NCI-H1092 treated with DMSO at 0.1 percent for 48 hours (cell line): Measurements from ENCODE around the gene ABCB1.

Source experiments
- DNase-seq: peaks from one replicate; lab custom pipeline; 2025; lab: John Stamatoyannopoulos, UW

The ABCB1 gene

DNA sequence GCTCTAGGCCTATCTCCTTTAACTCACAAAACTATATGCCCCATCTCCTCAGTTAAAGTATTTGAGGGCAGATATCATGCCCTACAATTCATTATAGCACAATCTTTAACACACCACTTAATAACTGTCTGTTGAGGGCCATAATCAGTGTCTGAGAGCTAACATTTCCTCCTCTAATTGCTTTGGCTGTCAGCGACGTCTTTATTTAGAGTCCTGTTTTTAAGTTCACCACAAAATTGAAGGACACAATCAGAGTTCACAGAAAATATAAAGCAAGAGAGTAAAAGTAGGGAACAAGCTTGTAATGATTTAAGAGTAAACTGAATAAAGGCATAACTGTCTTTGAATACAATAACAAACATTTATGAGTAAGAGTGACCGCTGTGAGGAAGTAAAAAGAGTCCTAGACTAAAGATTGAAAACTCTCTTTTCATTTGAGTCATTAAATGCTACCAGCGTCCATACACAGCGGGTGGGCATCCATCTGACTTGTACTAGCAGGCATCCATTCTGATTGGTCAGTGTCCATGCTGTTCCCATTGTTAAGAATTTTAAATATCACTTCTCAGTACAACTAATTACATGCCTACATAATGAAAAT, 86.8 kb downstream of the ABCB1 start:
- no peak for DNase-seq

DNA sequence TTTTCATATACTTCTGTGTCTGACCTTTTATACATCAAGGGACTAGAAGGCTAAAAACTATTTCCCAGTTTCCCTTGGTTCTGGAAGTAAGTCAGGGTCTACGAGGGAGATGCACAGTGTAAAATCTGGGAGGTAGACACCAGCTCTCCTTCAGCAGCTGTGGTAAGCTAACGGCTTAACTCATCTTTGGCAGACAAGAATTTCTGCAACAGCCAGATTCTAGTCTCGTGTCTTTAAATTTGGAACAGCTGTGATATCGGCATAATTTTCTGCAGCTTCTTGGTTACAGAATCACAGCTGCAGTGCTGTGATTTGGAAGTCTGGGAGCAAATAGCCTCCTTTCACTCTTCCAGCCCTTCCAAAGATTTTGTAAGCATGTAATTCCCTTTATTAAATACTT, 87.8 kb downstream of the ABCB1 start:
- no peak for DNase-seq

DNA sequence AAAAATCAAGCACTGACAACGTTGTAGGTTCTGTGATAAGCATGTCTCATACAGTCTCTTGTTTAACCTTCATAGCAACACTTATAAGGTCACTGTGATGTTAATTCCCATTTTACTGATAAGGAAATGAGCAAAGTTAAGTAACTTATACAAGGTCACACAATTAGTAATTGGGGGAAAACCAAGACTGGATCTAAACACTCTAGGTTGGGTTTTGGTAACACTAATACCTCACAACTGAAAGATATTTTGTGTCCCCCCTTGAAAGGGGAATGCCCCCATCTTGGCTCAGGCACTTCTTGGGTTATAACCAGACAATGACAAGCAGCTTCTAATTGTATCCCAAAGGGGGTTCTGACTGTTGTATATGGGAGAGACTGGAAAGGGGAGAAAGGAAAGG, 89.2 kb downstream of the ABCB1 start:
- DNase-seq = no peak

DNA sequence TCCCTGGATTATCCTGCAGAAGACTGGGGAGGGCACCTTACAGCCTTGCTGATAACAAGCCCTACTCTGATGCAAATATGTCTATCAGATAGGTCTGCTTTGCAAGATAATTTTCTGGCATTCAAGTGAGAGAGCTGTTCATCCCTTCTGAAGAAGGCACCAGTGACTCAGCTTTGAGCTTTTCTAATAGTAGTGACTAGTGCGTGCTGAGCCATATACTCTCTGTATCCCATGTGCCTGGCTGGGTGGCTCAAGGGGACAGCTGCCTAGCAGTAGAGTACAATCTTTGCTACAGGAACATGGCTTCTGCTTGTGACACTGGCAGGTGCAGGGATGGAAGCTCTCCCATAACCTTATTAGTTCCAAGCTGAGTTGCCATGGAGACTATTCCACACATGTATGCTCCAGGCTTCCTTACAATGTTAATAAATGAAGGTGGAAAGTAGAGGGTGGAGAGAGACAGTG, 90.2 kb downstream of the ABCB1 start:
- DNase-seq = peak; percentile 85

DNA sequence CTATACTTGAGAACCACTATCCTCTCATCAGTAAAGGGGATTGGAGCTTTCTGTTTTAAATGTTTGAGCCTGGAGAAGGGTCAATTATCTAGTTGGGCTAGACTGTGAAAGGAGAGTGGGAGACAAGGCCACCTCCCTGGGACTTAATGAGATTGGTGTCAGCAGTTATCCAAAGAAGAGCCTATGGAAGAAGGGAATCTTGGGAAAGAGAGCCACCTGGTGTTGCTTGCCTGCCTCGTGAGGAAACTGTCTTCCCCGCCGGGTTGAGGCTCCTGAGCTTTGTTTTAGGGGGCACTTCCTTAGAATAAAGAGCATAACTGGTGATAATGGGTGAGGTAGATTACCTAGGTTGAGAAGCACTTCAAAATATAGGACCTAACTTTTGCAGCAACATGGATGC, 93.2 kb downstream of the ABCB1 start:
- no peak for DNase-seq

DNA sequence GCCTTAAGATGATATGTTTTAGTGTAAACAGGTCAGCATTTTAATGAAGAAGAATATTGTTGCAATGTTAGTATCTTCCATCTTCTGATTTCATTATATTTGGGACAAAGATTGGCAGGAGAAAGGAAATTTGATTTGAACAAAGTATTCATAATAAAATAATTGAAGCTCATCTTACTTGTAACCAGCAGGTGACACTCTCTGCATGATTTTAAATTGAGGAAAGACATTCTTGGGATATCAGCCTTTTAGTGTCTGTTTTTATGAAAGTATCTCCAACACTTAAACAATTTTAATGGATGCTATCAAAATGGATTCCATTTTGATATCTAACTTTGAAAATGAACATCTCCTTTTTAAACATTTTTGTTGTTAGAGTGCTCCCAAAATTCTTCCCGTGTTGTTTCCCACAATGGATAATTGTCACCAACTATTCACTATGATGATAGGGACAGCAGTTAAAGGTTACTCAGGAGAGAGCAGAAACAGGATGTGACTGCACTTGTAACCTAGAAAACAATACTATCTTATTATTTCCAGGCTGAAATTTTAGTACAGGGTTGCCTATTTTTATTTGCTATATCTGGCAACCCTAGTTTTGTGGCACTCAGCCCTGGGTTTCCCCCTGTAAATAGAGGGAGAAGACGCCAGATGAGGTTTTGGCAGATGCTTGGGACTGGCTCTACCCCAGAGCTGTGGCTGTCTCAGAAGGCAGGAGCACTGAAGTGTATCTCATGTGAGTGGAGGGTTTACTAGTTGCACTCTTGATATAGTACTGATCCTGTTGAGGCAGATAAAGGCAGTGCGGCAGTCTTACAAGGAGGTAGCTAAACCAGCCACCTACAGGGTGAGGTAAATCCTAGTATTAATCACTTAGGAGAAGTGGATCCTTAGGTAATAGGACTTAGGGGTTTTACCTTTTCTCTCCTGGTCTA, 94.2 kb downstream of the ABCB1 start:
- peak; percentile 45 for DNase-seq

DNA sequence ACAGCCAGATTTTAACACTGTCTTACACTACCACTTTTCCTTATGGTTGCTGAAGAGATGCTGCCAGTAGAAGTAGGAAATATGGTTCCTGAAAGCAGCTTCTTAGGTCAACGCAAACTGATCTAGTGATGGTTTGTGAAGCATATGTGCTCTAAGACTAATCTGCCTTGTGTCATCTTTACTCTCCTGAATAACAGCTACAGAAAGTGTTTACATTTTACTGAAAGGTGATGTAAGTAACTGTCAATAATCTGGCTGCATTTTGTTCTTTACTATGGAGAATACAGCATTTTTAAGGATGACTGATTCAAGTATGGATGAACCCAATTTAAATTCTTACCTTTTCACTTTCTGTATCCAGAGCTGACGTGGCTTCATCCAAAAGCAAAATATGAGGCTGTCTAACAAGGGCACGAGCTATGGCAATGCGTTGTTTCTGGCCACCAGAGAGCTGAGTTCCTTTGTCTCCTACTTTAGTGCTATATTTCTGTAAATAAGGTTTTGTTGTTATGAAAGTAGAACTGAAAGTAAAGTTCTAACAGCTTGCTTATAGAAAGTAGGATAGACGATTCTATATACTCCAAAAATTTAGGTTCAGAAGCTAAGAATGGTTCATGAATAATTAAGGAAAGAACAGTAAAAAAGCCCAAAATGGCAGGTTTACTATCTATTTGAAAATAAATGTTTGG, 95.0 kb downstream of the ABCB1 start:
- no peak for DNase-seq

DNA sequence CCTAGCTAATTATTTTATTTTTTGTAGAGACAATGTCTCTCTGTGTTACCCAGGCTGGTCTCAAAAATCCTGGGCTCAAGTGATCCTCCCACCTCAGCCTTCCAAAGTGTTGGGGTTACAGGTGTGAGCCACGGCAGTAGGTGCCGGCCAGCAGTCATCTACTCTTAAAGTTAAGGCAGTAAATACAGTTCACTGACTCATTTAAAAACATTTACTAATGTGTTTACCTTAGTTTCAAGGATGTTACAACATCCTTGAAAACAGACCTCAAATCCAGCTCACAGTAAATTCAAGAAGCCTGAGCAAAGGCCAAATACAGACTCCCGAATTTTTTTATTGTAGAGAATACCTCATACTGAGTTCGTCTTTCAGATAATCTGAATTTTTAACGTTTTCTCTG, 95.6 kb downstream of the ABCB1 start:
- DNase-seq = no peak

DNA sequence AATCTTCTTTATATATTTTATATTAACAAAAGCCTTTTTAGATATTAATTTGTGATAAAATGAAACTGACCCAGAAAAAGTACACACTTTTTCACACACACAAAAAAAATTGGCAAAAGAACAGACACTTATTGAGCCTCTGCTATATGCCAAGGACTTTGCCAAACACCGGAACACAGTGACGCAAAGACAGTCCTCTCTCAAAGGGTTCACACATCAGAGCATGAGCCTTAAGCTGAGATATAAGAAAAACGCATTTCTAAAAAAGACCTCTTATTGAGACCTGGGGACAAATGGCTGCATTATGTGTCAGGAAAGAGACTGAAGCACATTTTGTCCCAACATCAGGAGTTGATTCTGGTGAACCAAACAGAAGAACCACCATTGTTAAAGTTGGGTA, 101.2 kb downstream of the ABCB1 start:
- DNase-seq = no peak

DNA sequence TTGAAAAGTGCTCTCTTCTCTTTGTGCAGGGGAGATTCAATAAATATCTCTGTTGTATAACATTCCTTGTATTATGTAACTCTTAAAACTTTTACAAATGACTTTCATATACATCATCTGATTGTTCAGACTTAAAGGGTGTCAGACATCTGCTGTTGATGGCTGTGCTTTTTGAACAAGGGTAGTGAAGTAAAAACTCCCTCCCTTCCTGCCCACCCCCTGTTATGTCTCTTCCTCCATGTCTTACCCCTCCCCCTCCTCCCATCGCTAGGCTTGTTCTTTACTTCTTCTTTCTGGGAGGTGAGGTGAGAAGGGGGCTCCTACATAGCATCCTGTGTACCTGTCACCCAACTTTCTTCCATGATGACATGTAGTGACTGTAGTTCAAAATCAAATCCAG, 101.8 kb downstream of the ABCB1 start:
- no peak for DNase-seq

DNA sequence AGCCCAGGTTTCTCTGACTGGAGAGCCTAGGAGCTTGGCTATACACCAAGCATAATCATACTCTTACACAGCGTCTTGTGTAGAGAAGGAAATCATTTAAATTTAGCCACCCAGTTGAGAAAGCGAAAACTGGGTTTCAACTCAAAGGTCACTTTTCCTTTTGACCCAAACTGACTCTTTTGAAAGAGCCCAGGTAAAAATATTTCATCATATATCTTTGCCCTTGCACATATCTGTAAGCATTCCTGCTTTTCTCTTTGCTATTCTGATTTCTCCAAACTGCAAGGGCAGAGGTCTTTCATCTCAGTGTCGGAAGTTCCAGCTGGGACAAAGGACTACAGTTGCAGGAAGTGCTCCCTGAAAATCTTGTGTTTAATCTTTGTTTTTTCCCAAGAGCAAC, 103.2 kb downstream of the ABCB1 start:
- no peak for DNase-seq

DNA sequence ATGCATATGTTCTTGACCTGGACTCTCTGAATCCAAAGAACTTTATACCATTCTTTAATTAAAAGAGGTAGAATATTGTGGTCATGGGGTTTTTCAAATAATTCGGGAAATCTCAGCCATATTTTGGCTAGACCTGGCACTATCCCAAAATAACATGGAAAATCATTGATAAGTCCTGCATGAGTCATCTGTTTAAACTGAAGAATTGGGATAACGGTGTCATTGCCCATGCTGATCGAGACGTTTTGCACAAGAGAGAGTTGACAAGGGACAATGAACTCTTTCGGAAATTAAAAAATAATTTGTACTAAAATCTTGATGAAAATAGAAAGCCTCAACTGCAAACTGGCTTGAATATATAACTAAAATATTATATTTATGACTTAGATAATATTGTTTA, 105.3 kb downstream of the ABCB1 start:
- DNase-seq = no peak

DNA sequence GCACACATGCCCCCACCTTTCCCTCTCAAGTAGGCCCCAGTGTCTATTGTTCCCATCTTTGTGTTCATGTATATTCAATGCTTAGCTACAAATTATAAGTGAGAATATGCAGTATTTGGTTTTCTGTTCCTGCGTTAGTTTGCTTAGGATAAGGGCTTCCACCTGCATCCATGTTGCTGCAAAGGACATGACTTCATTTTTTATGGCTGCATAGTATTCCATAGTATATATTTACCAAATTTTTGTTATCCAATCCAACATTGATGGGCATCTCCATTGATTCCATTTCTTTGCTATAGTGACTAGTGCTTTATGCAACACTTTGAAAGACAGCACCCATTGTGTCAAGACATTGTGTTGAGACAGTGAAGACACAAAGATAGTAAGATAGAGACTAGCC, 106.2 kb downstream of the ABCB1 start:
- DNase-seq = no peak

DNA sequence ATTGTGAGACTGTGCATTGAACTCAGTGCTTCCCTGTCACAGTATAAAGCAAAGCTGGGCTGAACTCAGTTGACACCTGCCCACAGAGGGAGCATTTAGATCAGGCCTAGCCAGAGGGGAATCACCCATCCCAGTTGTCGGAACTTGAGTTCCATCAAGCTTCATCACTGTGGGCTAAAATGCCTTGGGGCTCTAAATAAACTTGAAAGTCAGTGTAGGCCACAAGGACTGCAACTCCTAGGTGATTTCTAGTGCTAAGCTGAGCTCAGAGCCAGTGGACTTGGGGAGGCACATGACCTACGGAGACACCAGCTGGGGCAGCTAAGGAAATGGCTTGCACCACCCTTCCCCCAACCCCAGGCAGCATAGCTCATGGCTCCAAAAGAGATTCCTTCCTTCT, 117.6 kb downstream of the ABCB1 start:
- no peak for DNase-seq

DNA sequence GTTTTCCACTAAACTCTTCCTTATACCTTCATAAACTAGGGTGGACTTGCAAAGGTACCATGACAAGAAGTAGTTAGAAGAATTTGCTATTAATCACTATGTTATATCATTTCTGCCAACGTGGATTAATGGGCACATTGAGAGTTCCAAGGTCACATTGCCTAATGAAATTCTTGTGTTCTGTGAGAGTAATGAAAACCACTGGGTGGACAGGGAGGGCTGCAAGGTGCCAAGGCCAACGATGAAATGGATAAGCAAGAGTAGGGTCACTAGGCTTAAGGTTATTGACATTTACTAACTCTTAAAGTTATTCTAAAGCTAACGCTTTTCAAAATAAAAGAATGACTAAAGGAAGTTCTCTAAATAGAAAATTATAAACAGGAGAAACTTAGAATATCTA, 118.6 kb downstream of the ABCB1 start:
- no peak for DNase-seq

DNA sequence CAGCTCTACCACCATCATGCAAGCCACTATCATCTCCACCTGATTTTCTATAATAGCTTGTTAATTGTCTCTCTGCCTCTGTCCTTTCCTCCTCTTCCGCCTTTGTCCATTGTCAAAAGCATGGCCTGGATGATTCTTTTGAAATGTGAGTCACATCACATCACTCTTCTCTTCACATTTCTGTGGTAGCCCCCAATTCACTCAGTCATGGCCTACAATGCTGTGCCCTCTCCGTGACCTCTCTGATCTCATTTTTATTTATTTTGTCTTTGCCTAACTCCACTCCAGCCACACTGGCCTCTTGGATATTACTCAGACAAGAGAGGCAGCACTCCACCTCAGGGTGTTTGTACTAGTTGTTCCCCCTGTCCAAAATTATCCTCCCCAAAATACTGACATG, 120.3 kb downstream of the ABCB1 start:
- no peak for DNase-seq

DNA sequence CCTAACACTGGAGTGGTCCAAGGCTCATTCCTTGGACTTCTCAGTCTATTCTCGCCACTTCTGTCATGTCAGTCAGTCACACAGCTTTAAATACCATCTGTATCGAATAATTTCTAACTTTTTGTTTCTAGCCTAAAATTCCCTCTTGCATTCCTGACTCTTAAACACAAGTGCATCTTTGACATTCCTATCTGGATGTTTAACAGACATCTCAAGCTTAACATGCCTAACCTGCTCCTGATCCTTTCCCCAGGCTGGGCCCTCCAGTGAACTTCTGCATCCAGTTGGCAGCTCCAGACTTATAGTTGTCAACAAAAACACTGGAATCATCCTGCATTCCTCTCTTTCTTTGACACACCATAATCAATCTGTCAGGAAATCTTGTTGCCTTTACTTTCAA, 120.7 kb downstream of the ABCB1 start:
- no peak for DNase-seq

DNA sequence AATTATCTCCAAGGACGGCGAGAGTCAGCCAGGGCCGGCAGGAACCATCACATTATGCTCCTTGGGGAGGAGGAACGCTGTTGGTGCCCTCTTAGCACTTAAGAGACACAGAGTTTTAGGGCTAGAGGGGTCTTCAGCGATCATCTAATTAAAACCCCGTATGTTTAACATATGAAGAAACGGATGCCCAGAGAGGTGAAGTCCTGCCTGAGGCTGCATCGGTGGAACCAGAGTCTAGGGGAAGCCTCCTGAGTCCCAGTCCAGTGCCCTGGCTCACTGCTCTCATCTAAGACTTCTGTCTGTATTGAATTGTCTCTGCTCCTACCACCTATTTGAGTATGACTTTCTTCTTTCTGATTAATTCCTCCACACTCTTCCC, 124.5 kb downstream of the ABCB1 start:
- DNase-seq = no peak

DNA sequence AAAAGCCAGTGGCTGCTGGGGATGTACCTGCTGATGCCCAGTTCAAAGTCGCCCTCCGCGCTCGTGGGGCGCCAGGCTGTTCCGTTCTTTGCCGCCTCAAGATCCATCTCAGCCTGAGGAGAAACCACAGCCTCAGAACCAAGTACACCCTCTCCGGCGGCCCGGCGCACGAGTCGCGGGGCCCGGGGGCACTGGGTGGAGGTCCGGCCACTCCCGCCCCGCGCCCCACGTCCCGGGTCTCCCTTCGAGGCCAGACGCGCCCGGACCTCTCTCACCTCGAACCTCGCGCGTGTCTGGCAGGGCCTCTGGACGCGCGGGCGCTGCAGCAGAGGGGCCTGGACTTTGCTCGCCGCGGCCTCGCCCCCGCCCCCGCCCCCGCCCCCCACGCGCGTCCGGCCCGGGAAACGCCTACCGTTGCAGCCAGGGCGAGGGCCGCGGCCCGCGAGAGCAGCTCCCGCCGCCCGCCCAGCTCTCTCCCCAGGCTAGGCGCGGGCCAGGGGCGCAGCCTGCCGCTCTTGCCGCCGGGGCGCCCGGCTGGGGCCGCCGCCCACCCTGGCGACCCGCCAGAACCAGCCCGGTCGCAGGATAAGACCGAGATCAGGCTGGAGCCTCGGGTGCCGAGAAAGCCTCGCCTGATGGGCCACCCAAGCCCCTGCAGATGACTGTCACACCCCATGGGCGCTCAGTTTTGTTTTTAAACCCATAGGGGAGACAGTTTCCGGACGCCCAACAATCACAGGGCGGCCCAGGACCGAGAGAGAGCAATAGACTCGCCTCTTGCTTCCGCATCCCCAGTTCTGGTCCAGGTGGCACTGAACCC, 125.1 kb downstream of the ABCB1 start, which contains the start of gene ABCB4:
Gene ABCB4, minus strand, starts transcription at position 322 of the 820 bp plus-strand sequence. Its CDS starts 215 bp downstream, at position 107.
- DNase-seq = peak; percentile 5

DNA sequence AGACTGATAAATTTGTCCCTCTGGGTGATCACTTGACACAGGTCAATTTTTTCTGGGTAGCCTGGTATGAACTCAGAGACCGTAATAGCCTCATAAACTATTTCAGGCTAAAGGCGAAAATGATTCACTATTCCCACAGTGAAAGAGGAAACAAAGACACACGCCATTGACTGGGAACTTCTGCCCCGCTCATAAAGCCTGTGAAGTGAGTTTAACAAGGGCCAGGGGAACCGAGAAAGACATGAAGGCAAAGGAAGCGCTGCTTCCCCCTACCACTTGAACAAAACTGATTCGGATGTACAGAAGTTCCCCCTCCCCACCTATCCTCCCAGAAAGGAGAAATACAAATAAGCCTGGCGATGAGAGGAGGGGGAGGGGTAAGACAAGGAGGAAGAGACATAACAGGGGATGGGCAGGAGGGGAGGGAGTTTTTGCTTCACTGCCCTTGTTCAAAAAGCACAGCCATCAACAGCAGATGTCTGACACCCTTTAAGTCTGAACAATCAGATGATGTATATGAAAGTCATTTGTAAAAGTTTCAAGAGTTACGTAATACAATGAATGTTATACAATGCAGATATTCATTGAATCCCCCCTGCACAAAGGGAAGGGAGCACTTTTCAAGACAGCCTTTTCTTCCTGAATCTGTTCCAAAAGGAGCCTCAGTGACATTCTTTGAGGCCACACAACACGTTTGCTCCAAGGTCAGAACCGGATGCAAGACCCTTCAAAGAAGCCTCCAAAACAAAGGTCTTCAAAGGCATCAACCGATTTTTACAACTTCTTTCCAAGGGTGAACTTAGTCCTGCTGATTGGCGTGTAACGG, 125.9 kb downstream of the ABCB1 start:
- DNase-seq = no peak

DNA sequence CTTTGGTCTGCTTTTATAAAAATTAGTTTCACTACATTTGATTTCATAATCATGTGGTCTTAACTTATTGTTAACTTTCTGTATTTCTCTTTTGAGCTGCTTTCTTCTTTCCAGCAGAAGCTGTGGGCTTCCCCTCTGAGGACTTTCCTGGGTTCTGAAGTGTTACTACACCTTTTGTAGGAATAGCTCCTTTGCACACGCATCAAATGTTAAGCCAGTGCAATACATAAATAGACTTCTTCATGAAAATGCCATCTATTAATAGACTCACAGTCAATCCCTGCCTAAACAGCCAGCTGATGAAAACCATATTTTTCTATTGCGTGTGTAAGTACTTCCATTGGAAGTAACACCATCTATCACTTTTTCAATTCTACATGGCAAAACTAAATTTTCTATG, 126.7 kb downstream of the ABCB1 start:
- DNase-seq = no peak
